Left ventricle myocardium inferior (tissue), 1 donor: ENCODE measurements around the gene CACTIN. TPM values are rescaled to one million over a fixed set of nuclear protein-coding genes. Genes with fewer than 3 reads are reported as not detected.

Experiments used
- DNase-seq: peaks from one replicate; pipeline ENCODE4 v3.0.0-alpha.2; 2020
- H3K27ac ChIP-seq: fragments of 200-600 bp; replicated peaks from 2 replicates; pipeline ENCODE4 v1.8.0; 2021
- H3K27me3 ChIP-seq: fragments of 200-600 bp; 2 replicates; pipeline ENCODE4 v1.8.0; 2021; ENCODE audit warnings: low read depth
- H3K36me3 ChIP-seq: fragments of 200-600 bp; 2 replicates; pipeline ENCODE4 v1.8.0; 2021
- H3K4me1 ChIP-seq: fragments of 200-600 bp; 2 replicates; pipeline ENCODE4 v1.8.0; 2021
- H3K4me3 ChIP-seq: fragments of 200-600 bp; 2 replicates; pipeline ENCODE4 v1.8.0; 2021; ENCODE audit warnings: mild to moderate bottlenecking, moderate library complexity
- H3K9me3 ChIP-seq: fragments of 200-600 bp; replicated peaks from 2 replicates; pipeline ENCODE4 v1.8.0; 2021
- CTCF ChIP-seq: fragments of 200-600 bp; IDR thresholded peaks from 2 replicates; pipeline ENCODE4 v1.8.0; 2021; ENCODE audit warnings: antibody characterized with exemption, mild to moderate bottlenecking, borderline replicate concordance
- intact Hi-C: fragments of 100-400 bp; cut with micrococcal nuclease; formaldehyde crosslinking; loops from one replicate; pipeline ENCODE4 v1.11.0; 2022
- total RNA-seq: library from RNA; stranded (reverse); fragmentation: NEBNext Ultra II Directional; extraction: Animal tissue kit (Norgen Biotek cat#: 25700); gene quantifications from one replicate; pipeline ENCODE4 v1.2.1, GENCODE V29; 2021
- donor health status: DM: no; HTN: yes; CAD: no; lungs with severe emphysema.

Gene CACTIN
- total RNA-seq, 1 donor from 2014 or later: 14.5 TPM

- TF ChIP-seq CTCF: no peak
- Histone ChIP-seq H3K9me3 (no peaks in the 10 kb centered on the region), H3K4me1 (peaks cover 20% of the 10 kb centered on the region), H3K27me3 (peaks cover 21% of the 10 kb centered on the region), H3K36me3 (no peaks in the 10 kb centered on the region), H3K4me3 (no peak overlapping the region), H3K27ac (no peak overlapping the region)
- intact Hi-C loops: no loop called here
- DNase-seq: no peak
These were observed 46.2 kb downstream of the CACTIN start for GRCh38 chr19:3580156-3580934.

GRCh38 chr19:3578390-3578789 is 48.2 kb downstream of the CACTIN start:
- H3K27ac ChIP-seq: no peak overlapping the region
- H3K27me3 ChIP-seq: peaks cover 2% of the 10 kb centered on the region
- TF ChIP-seq CTCF: no peak
- DNase-seq: no peak
- H3K4me3 ChIP-seq: no peak overlapping the region
- intact Hi-C loops: no loop called here
- H3K4me1 ChIP-seq: peaks cover 21% of the 10 kb centered on the region
- peaks cover 2% of the 10 kb centered on the region for H3K36me3 ChIP-seq
- H3K9me3 ChIP-seq: no peaks in the 10 kb centered on the region

GRCh38 chr19:3577723-3578344 is 48.8 kb downstream of the CACTIN start:
- Histone ChIP-seq H3K27ac (no peak overlapping the region), H3K36me3 (peaks cover 2% of the 10 kb centered on the region), H3K4me3 (no peak overlapping the region), H3K4me1 (peaks cover 27% of the 10 kb centered on the region), H3K27me3 (no peaks in the 10 kb centered on the region), H3K9me3 (no peaks in the 10 kb centered on the region)
- DNase-seq: no peak
- intact Hi-C loops: no loop called here
- no peak for TF ChIP-seq CTCF

- H3K4me1 ChIP-seq: peaks cover 33% of the 10 kb centered on the region
These were observed 49.7 kb downstream of the CACTIN start for GRCh38 chr19:3576696-3577443.

More at GRCh38 chr19:3576696-3577443, 49.7 kb downstream of the CACTIN start:
- Histone ChIP-seq H3K4me3 (peak overlapping the region; percentile 62), H3K9me3 (no peaks in the 10 kb centered on the region), H3K27ac (peak overlapping the region; percentile 44), H3K27me3 (no peaks in the 10 kb centered on the region), H3K36me3 (peaks cover 2% of the 10 kb centered on the region)
- intact Hi-C loops: no loop called here
- TF ChIP-seq CTCF: no peak
- DNase-seq: peak; percentile 62
